HG02981 (cell line): ENCODE data around the gene PEF1.
A peak's percentile ranks its signal among the peaks of the same experiment; 100 is the strongest.

Source experiments
- ATAC-seq: cut with Tn5 transposase; IDR thresholded peaks from one replicate; pipeline ENCODE4 v1.9.1; 2021; ENCODE audit warnings: mild to moderate bottlenecking, moderate library complexity; ENCODE audit not compliant: unreplicated experiment

Gene PEF1, protein sequence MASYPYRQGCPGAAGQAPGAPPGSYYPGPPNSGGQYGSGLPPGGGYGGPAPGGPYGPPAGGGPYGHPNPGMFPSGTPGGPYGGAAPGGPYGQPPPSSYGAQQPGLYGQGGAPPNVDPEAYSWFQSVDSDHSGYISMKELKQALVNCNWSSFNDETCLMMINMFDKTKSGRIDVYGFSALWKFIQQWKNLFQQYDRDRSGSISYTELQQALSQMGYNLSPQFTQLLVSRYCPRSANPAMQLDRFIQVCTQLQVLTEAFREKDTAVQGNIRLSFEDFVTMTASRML

DNA sequence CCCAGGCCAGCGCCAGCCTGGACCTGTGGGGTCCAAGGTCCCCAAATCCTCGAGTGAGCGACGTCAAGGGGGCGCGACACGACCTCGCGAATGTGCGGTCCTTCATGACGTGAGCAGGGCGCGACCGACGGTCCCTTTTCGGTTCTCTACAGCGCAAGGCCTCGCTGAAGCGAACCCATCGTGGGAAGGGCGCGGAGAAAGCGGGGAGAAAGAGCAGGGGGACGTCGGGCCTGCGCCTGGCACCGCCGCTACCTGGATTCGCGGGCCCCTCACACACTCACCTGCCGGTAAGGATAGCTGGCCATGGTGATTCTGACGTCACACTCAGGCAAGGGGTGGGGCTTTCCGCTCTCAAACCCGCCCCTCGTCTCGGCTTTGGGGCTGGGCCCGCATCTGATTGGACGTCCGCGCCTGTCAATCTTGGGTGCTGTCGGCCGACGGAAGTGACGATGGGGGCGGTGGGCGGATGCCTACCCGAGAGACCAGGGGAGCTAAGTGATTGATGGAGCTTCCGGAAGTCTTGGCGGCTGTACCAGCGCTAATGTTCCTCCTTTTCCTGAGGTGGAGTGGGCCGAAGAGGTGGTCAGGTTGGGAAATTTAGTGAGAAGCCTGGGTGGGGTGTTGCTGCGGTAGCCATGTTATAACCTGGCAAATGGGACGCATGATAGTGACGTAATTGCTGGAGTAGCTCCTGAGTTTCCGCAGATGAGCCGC lies at the start of gene PEF1:
PEF1 (minus strand) TSS at position 317 of the 714 bp plus-strand sequence; CDS start at position 305, 12 bp downstream.
- peak; percentile 91 for ATAC-seq

DNA sequence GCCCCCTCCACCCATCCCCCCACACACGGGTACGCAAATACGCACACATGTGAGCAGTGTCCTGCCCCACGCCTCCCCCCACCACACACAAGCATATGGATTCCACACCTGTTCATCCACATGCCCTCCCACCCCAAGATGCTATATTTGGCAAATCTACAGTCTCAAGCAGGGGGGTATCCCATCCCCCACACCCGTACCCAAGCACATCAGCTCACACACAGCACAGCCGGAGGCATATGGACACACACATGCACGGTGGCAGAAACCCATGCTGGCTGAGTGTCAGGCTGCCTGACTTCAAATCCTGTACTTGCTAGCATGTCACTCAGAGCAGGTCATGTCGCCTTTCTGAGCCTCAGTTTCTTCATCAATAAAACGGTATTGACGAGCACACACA lies 48.6 kb upstream of the PEF1 start:
- no peak for ATAC-seq

DNA sequence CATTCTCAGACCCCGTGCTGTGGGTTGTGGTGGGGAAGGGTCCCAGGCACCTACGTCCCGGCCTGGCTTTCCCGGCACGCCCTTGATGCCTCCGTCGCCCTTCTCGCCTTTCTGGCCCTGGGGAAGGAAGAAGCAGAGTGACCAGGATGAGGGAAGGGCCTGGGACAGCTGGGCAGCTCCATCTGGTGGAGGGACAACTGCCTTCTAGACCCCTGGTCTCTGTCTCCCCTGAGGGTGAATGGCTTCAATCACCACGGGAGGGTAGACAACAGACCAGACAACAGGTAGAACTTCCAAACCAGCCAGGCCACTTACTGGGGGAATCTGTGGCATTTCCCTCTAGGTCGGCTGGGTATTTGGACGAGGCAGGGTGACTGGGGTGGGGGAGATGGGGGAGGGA lies 47.3 kb upstream of the PEF1 start:
- ATAC-seq, result no peak

DNA sequence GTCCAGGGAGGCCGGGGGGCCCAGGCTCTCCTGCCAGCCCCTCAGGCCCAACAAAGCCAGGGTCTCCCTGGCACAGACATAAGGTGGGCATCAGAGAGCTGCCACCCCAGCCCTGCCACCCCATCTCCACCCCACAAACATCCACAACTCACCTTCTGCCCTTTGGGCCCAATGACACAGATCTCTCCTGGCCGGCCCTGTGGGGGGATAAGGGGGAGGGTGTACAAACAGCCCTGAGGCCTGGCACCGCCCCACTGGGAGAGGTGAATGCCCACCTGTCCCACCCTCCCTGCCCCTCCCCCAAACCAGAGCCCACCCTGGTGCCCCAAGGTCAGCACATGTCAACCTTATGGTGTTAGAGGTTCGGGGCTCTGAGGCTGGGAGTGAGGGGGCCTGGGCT lies 46.8 kb upstream of the PEF1 start:
- no peak for ATAC-seq

DNA sequence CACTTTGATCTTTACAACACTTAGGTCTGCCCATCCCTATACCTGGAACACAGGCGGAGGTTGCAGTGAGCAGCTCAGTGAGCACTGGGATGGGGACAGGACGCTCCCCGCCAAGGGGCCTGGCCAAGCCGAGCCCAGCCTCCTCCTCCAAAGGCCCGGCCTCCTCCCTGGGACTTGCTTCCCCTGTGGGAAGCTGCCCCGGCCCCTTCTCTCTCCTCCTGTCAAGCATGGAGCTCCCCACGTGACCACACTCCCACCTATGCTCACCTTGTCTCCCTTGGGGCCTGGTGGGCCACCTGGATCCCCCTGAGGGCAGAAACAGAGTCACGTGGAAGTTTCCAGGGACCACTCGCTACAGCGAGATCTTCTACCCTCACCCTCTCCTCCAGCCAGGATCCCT lies 46.2 kb upstream of the PEF1 start:
- no peak for ATAC-seq

DNA sequence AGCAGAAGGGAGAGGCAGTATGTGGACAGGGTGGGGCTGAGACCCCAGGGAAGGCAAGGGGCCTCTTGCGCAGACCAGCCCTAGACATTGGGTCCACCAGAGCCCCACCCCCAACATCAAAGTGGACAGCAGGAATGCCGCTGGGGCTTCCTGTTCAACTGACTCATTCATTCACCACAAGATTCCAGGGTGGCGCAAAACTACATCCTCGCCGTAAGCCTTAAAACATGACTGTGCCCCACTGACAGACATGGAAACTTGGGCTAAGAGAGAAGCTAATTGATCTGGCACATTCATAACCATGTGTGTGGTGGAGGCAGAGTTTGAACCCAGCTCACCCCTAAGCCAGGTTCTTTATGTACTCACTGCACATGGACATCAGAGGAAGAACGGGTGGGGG lies 45.2 kb upstream of the PEF1 start:
- ATAC-seq, result no peak

DNA sequence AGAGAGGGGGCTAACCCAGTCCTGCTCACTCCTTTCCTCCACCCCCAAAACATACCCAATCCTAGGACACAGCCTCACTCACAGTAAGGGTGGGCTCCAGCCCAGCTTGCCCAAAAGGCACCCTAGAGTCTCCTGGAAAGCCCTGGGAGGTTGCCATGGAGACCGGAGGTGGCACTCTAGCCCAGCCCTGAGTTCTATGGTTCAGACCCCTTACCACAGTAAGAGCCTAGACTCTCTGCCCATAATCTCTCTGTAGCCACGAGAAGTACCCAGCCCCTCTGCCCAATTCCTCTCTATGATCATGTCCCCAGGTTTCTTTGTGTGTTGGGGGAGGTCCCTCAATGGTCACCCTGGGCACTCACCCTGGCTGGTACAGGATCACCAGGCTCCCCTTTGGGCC lies 44.7 kb upstream of the PEF1 start:
- no peak for ATAC-seq

DNA sequence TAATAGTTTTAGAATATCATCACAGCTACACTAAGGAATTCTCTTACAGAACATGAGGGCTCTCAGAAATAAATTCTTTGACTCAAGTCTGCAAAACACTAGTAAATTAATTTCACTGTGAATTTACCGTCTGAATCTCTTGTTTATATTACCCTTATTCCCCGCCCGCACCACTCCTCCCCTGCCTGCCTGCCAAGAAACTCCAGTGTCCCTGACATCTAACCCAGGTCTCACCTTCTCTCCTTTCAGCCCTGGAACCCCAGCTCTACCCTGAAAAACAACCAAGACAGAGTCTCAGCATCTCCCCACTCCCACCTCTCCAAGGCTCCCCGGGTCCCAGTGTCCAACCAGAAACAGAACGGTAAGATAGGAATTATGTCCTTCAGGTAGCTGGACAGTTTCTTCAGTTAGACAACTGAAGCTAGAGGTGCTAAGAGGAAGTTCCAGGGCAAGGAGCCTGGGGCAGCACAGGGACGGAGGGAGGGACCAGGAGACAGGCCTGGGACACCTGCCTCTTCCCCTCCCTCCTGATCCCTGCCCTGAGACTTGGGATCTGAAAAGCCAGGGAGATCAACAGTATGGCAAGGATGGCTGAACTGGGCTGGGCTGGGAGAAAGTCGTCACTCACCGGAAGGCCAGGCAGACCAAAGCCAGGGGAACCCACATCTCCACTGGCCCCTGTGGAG lies 43.7 kb upstream of the PEF1 start:
- ATAC-seq, result no peak

DNA sequence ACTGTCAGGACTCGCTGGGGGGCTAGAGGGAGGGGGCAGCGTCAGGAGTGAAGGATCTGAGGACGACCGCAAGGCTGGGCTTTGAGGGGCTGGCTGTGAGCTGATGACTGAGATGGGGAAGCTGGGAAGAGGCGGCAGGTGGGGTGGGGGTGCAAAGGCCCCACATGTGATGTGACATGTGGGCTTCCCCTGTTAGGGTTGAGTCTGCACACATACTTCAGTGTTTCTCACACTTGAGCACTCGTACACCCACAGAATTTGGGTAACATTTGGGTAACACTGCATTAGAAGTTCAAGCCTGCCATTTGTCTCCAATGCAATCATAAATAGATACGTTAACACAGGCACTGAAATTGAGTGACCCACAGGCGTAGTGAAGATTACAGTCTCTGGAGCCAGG lies 42.9 kb upstream of the PEF1 start:
- ATAC-seq, result no peak

DNA sequence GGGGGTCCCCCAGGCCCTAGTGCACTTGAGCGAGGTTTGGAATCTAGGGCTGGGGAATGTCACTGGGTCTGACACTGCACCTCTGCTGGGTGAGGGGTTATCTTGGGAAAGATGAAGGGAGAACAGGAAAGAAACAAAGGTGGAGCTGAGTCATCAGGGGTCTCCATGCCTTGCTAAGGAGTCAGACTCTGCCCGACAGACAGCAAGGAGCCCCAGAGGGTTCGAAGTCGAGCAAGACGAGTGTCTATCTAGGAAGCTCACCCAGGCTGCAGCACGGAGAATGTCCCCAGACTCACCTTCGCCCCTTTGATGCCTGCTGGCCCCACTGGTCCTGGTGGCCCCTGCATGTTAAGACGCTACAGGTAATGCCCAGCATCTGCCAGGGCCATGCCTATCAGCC lies 41.1 kb upstream of the PEF1 start:
- no peak for ATAC-seq

DNA sequence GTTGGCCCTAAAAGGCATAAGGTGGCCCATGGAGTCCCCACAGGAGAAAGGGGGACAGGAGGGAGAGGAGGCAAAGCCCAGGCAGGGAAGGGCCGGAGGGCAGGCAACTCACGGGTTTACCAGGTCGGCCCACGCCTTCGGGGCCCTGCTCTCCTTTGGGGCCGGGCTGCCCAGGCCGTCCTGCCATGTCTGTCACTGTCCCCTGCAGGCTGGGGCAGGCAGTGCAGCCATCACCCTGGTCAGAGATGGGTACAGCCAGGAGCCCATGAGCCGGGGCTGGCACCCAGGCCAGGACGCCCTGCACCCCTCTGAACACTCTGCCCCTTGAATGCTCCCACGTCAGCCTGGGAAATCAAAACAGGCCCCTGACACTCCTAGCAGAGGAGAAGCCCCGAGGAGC lies 39.3 kb upstream of the PEF1 start:
- no peak for ATAC-seq

DNA sequence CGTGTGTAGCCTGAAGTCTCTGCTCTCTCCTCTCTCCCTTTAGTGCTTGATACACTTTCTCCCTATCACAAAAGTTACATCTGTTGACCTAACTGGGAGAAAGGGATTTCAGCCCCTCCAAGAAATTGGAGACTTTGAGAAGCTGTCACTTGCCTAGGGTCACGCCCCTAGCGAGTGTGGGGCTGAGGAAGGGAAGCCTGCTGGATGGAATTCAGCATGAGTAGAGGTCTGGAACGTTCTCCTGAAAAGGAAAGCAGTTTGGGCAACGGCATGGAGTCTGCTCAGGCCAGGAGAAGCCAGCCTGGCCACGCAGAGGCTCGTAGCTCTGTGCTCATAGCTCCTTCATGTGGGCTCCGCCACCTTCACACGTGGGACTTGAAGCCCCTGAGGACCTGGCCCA lies 36.7 kb upstream of the PEF1 start:
- no peak for ATAC-seq

DNA sequence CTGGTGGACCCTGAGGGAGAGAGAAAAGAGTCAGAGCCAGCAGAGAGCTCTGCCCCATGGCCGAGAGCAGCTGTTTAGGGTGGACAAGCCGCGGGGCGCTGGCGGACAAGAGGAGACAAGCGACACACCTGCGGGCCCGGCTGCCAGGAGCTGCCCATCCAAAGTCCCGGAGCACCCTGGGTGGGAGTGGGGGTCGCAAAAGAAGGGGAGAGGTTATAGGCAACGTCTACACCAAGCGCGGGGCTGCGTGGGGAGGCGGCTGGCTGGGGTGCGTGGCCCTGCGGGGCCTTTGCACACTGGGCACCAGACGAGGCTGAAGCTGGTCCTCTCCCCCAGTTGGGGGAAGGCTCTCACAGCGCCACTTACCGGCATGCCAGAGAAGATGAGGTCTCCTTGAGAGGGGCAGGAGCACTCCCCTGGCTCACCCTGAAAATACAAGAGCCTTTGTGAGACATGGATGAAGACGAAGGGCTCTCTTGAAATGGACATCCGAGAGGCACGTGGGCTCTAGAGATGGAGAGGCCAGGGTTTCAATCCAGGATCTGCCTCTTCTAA lies 35.1 kb upstream of the PEF1 start:
- ATAC-seq, result no peak

DNA sequence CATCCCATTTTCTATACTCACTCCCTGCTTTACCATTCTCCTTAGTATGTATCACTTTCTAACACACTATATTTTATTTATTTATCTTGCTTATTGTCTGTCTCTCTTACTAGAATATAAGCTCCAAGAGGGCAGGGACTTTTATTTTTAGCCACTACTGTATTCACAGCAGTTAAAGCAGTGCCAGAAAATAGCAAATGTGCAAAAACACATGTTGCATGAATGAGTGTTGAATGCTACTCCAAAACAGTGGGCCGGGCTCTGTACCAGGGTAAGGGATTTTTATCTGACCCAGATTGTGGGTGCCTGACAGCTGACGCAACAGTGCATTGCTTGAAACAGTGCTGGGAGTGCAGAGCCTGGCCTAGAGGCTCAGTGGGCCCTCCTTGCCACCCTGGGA lies 34.4 kb upstream of the PEF1 start:
- no peak for ATAC-seq

DNA sequence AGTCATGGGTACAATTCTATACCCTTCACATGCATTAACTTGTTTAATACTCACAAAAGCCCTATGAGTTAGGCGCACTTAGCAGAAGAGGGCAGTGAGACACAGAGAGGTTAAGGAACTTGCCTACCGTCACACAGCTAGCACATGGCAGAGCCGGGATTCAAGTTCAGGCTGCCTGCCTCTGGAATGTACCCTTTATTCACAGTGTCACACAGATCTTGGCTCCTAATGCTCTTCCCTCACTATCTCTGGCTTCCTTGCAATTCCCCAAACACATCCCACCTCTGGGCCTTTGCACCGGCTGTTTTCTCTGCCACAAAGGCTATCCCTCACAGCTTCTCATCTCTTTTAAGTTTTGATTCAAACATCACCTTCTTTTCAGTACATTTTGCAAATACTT lies 34.0 kb upstream of the PEF1 start:
- no peak for ATAC-seq

DNA sequence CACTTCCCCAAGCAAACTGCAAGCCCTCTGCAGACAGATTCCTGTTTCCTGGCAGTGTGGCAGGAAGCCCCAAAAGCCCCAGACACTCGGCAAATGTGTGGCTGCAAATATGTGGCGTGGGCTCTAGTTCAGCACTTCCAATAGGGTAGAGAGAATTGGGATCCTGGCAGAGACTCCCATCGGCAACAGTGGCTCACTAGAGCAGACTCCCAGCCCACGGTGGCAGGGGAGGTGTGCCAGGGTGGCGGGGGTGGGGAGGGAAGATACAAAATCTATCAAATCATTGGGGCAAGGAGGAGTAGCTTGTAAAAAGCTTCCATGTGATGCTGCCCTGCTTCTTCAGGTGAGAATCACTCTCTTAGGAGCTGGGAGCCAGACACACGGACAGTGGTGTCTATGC lies 33.3 kb upstream of the PEF1 start:
- ATAC-seq, result no peak

DNA sequence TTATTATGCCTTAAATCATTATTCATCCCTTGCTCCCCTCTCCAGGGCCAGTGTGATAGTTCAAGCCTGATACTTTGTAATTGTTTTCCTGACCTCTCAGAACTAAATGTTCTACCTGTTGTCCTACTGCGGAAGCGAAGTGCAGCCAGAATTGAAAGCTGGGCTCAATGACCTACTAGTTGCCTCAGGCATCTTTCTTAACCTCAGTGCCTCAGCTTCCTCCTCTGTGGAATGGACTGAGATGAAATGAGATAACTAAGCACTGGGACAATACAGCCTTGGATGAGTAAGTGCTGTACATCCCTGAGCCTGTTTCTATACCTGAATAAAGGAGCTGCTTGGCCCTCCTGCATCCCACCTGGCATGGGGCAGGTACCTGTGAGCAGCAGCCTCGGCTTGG lies 32.7 kb upstream of the PEF1 start:
- ATAC-seq, result no peak

DNA sequence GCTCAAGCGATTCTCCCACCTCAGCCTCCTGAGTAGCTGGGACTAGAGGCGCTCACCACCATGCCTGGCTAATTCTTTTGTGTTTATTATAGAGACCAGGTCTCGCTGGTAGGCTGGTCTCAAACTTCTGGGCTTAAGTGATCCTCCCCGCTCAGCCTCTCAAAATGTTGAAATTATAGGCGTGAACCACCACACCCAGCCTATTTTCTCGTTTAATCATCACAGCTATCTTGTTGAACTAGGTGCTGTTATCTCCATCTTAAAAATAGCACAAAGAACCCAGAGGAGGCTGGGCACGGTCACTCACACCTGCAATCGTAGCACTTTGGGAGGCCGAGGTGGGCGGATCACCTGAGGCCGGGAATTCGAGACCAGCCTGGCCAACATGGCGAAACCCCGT lies 31.1 kb upstream of the PEF1 start:
- no peak for ATAC-seq

DNA sequence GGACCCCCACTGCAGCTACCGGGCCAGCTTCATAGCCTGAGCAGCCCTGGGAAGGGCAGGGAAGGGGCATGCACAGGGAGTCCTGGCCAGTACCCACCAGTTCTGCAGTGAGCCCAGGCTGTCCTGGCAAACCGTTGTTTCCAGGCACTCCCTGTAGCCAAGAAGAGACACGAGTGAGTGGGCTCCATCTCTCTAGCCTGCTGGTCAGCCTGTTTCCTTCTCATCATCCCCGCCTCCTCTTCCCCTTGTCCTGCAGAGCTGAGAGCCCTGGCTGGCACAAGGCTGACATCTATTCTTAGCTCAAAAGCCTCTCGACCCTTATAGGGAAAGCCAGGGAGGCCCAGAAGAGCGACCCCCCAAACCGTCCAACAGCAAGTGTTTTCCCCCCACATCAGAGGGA lies 30.5 kb upstream of the PEF1 start:
- no peak for ATAC-seq

DNA sequence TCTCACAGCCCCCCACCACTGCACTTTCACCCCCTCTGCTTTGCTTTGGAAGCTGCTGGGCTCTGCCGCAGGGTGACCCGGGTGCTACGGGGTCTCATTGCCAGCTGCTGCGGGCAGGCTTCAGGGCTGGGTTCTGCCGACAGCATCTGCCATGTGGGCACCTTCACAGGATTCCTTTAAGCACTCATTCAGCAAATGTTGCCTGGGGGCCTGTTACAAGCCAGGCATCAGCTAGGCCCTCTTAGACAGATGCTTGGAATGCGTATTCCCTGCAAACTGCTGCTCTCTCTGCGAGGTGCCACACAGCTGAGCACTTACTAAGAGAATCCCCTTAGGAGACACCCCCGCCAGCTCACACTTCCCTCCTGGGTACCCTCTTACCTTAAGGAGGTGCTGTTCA lies 29.9 kb upstream of the PEF1 start:
- no peak for ATAC-seq

DNA sequence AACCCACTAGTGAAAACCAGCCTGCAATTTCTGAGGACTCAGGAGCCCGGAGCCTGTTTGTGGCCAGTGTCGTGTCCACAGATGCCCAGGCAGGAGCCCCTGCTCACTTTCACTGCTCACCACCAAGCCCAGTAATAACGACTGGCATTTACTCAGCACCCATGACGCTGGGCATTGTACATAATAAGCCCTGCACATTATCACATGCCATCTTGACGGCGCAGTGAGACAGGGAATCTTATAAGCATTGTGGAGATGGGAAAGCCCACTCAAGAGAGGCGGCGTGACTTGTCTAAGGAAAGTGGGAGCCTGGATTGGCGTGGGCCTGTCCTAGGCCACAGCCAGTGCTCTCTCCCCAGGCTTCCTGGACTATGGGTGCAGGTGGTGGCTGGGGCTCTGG lies 28.8 kb upstream of the PEF1 start:
- no peak for ATAC-seq

DNA sequence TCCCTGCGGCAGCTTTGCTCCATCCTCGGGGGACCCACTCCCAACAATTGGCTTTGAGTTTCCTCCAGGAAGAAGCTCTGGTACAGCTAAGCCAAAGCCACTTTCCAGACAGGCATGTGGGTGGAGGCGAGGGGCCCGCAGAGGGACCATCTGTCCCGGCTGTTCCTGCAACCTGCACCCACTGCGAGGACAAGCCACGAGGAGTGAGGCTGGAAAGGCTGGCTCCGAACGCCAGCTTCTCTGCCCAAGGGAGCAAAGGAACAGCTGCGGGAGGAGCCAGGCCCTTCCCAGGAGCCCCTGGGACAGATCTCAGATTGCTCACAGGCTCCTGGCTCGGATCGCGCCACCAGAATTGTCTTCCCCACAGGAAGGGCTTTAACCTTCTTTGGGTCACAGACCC lies 28.3 kb upstream of the PEF1 start:
- no peak for ATAC-seq
